DMS 273 treated with DMSO at 0.1 percent for 48 hours (cell line): ENCODE measurements around the gene PFKFB2.

ENCODE experiments used
- DNase-seq: peaks from one replicate; lab custom pipeline; 2025; lab: John Stamatoyannopoulos, UW

PFKFB2 gene

DNA sequence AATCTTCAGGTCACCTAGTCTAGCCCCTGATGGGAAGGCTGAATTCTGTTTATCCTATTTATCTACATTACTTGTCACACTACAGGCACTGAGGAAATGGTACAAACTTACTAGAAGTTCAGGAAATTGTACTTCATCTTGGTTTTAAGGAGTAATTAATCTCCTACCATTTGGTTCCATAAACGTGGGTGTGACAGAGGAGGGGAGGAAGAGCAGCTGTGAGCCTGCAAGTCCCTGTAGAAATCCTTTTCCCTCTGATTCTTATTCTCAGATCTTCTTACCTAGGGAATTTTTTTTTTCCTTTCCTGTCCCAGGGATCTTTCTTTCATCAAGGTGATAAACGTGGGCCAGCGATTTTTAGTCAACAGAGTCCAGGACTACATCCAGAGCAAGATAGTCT is 14.1 kb downstream of the PFKFB2 start:
- DNase-seq = no peak

GRCh38 chr1:207067665-207068064 is 14.6 kb downstream of the PFKFB2 start:
- DNase-seq = no peak

GRCh38 chr1:207069061-207069460 is 16.0 kb downstream of the PFKFB2 start:
- no peak for DNase-seq

DNA sequence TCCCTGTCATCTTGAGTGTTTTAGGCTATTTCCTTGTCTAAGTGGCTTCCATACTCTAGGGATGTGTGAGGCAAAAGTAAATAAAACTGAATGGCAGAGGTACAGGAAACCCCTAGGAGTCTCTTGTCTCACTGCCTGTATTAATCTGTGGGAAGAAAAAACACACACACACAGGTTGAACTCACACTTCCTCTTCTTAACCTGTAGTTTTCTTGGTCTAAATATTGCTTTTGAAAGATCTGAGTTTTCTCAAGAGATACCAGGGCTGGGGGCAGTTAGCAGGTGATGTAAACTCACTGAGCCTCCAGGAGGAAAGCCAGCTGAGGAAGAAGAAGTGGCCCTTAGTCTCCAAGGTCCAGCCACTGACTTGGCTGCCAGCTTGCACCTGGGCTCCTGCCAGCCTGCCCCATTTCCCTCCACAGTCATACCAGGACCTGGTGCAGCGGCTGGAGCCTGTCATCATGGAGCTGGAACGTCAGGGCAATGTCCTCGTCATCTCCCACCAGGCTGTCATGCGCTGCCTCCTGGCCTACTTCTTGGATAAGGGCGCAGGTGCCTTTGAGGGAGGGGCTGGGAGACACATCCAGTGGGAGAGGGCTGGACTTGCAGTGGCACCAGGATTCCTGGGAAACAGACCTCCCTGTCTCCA is 16.9 kb downstream of the PFKFB2 start:
- DNase-seq = no peak

- no peak for DNase-seq
Measured at GRCh38 chr1:207070811-207071210, 17.7 kb downstream of the PFKFB2 start.

- DNase-seq = no peak
Measured at GRCh38 chr1:207071426-207071825, 18.4 kb downstream of the PFKFB2 start.

DNA sequence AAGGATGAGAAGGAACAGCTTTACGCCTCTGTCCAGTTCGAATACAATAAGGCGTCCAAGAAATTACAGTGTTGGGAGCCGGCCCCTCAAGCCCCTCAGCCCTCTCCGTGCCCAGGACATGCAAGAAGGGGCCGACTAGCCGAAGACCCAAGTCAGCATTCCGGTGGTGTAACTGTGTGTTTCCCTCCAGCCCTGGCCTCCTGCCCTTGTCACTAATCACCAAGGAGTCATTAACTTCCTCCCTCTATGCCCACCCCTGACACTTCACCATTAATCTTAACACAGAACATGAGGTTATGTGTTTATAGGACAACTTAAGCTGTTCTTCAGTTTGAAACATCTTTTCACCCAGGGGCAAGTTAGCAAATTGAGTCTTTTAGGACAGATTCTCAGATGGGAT is 19.2 kb downstream of the PFKFB2 start:
- DNase-seq = no peak

GRCh38 chr1:207073906-207074820 is 21.1 kb downstream of the PFKFB2 start:
- no peak for DNase-seq

GRCh38 chr1:207076181-207076955 is 23.3 kb downstream of the PFKFB2 start:
- DNase-seq = no peak

GRCh38 chr1:207077012-207077411 is 23.9 kb downstream of the PFKFB2 start:
- DNase-seq = no peak

DNA sequence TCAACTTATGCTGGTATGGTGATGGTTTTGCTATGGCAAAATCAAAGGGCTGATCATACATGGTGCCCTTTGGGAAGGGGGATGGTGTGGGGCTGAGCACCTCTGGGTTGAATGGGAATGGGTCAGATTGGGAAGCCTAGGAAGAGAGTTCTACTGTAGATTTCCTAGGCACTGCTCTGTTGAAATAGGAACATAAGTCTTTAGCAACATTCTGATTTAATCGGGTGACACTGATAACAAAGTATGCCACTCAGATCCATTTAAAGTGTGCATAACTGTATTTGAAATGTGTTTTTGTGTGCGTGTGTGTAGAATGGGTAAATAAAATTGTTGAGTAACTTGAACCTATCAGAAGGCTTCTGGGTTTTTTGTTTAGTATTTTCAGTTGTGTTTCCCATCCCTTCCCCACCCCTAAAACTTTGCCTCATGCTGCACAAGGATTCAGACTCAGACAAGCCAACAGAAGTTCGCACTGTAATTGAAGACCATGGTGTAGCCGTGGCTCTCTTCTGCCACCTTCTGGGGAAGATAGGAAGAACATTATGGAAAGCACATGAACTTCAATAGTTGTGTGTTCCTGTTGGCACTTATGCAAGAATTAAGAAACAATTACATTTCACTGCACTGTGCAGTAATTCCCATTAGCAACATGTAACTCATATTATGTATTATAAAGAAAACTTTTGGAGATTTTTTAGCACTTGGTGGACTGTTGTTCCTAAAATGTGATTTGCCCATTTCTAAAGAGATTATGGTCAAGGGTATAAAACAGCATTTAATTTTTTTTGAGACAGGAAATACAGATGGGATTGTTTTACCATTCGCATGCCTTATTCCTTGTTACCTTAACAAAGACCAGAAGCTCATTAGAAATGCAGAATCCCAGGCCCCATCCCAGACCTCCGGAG is 24.6 kb downstream of the PFKFB2 start:
- DNase-seq = peak; percentile 21

DNA sequence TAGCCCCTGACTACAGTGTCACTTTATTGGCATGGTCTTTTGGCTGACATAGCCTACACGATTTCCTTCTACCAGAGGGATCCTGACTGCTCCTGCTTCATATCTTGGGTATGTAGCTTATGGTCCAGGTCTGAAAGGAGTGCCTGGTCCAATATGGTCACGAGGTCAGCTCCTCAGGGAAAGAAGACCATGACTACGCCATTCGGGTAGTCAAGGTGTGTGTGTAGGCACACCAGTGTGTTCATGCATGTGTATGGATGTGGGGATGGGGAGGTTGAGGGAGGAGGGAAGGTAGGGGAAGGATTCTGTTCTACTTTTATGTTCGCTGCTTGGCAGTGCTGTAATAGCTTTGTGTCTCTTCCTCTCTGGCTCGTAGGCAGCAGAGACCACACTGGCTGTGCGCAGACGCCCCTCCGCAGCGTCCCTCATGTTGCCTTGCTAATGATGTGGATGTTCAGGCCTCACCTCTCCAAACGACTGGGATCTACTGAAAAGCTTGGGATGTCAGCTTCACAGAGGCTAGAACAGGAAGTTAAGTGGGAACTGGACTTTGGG is 25.6 kb downstream of the PFKFB2 start:
- DNase-seq = no peak

DNA sequence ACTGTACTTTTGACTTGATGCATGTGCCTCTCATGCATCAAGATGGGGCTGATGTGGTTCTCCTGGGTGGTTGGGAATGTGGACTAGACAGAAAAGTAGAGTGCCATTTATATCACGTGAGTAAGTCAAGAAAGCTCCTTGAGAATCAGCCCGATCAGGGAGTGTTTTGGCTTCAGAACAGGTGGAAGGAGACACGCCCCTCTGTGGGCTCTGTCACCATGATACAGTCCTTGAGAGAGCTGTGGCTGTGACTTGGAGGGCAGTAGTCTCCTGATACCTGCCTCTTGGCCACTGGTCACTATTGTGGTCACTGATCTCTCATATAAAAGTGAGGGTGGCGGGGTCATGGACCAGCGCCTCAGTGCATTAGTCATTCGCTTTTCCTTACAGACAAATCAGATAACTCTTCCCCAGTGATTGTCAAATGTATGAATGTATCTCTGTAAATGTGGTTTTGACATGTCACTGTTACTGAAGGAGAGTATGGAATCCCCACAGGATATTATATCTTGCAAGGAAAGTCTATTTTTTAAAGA is 26.7 kb downstream of the PFKFB2 start:
- no peak for DNase-seq

DNA sequence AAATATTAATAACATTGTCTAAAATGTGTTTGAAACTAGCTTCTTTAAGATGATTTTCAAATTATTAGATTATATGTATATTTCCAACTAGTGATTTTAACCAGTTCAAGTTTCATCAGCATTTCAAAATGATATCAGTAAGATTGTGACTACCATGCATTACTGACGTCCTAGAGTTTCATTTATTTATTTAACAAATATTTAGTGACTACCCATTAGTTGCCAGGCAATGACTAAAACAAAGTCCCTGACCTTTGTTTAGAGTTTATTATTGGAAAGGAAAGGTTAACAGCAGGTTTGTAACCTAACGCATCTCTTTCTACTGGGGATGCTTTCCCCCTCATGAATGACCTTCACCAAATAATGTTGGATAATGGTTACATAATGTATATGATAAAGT is 28.0 kb downstream of the PFKFB2 start:
- no peak for DNase-seq

- no peak for DNase-seq
Measured at GRCh38 chr1:207081806-207082205, 28.7 kb downstream of the PFKFB2 start.

GRCh38 chr1:207084232-207084631 is 31.2 kb downstream of the PFKFB2 start:
- DNase-seq = no peak

DNA sequence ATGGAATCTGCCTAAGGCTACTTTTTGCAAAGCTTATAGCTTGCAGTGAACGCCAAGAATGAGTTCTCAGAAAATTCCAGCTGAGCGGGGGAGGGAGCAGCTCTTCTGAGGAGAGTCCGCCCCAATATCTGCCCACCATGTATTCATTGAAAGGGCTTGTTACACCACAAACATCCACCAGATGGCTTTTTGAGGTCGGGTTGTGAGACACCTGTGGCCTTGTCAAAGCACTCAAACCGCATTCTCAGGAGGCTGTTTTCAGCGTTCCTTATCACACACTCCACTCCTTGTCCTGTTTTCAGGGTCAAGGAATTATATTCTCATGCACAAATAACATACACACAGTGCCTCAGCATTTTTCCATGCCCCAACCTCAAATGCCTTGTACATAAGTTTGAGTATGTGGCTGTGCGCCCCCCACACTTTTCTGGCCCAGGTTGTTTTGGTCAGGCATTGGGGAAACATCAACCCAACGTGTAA is 31.7 kb downstream of the PFKFB2 start:
- peak; percentile 21 for DNase-seq

DNA sequence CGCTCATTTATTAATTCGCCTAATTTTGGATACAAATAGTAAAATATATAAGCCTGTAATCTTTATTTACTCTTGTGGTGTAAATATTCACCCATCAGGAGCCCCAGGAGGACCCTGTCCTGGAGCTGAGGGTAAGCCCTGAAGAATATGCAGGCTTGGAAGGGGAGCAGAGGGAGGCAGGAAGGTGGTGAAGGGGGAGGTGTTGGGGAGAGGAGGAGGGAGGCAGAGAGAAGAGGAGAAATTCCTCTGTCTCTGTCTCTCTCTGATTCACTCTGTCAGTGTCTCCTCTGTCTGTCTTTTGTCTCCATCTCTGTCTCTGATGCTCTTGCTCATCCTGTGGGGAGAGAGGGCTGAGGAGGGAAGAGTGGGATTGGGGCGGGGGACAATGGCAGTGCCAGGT is 32.8 kb downstream of the PFKFB2 start:
- DNase-seq = no peak

DNA sequence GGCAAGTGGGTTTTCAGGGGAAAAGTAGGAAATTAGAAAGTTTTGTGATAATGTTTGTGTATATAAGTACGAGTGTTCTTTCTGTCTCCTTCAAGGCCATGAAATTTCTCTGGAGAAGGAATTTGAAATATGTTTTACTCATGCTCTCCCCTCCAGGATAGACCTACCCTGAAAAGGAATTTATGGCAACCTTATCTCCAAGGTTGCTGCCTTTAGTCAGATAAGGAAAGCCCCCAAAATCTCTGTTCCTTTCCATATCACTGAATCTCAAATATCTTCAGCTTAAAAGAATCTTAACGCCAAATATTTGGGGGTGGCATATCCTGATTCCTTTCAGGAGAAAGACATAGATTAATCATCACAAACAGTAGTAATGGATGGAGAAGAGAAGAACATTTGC is 35.1 kb downstream of the PFKFB2 start:
- DNase-seq = no peak

GRCh38 chr1:207088701-207089626 is 35.9 kb downstream of the PFKFB2 start, which contains the start of gene C4BPB:
Gene C4BPB, plus strand, starts transcription at chr1:207088860. Its CDS starts 672 bp downstream, at chr1:207089532.
- DNase-seq = no peak
